Activated CD4-positive, alpha-beta T cell treated with anti-CD3 and anti-CD28 coated beads for 4 hours (primary cell): Measurements from ENCODE around the gene ADGRL2.

ENCODE experiments used
- DNase-seq, 2 donors: peaks; one replicate each; pipeline ENCODE4 v3.0.0-alpha.2; 2020

Gene ADGRL2

DNA sequence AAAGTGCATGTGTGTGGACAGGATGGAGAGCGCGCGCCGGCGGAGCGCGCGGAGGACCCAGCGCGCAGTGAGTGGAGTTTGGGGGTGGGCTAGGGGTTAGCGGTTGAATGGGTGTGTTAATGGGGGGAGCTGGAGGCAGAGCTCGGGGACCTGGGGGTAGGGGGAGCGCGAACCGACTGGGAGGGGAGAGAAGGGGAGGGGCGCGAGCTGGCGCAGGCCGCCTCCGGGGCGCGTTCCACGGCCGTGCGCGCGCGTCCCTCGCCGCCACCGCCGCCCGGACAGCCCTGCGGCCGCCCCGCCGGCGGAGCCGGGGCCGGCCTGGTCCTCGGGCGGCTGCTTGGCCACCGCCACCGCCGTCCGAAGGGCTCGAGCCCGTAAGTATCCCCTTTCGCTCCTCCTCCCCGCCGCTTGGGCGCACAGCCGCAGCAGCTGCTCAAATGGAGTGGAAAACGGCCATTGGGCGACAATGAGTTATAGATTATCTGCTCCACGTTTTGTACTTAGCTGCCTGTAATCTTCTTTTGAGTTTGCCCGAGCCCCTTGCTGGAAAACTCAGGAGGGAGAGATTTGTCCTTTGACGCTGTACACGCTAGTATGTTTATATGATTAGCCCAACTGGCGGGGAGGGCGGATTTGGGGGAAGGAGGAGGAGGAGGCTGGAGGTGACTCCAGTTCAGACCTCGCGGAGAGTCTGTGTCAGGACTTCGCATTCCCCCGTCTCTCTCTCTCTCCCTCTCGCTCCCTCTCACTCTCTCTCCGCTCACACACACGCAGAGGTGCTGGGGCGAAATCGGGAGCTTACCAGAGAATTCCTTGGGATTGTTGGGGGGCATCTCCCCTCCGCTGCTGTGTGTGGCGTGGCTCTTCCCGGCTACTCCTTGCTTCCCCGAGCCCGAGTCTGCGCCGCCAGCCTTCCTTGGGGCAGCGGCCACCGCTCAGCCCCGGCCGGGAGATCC lies at the start of gene ADGRL2:
Gene ADGRL2, plus strand, starts transcription at position 240 of the 956 bp plus-strand sequence. CDS start 36,051 bp downstream, outside the sequence.
- DNase-seq, result no peak

DNA sequence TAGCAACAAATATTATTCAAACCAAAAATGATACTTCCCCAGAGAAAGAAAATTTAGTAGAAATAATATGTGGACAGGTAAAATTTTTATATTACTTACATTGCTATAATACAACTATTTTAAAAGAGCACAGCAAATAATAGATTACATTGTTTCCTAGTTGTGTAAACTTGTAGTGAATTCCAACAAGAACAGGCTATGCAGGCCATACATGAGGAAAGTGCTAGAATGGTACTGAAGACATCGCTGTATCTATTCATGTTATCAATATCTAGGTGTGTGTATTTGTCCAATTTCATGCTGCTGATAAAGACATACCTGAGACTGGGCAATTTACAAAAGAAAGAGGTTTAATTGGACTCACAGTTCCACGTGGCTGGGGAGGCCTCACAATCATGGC lies 47.9 kb upstream of the ADGRL2 start:
- no peak for DNase-seq

DNA sequence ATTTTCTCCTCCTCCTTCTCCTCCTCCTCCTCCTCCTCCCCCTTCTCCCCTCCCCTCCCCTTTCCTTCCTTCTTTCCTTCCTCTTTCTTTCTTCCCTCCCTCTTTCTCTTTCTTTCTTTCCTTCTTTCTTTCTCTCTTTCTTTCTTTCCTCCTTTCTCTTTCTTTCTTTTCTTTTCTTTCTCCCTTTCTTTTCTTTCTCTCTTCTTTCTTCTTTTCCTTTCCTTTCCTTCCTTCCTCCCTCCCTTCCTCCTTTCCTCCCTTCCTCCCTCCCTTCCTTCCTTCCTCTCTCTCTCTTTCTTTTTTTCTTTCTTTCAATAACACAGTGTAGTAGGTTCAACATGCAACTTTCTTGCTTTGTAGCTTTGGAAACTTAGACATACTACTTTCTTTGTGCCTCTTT lies 46.3 kb upstream of the ADGRL2 start:
- no peak for DNase-seq

- no peak for DNase-seq
Observed at GRCh38 chr1:81756872-81757271, 43.9 kb upstream of the ADGRL2 start.

GRCh38 chr1:81757398-81758020 lies 43.2 kb upstream of the ADGRL2 start:
- no peak for DNase-seq

DNA sequence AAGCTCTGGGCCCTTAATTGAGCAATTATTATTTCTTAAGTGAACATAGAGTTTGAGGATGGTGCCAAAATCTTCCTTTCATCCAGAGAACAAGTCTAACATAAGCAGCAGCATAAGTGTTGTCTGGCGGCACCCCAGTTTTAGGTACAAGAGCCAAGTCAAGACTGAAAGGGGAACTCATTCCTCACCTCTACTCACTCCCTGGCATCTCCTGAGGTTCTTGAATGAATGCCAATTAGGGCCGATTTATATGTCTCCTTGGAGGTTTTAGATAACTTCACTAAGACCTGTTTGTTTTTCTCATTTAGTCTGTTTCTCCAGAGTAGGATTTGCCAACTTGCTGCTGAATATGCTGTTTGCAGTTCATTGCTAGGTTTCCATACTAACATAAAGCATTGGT lies 42.6 kb upstream of the ADGRL2 start:
- DNase-seq, result no peak

- DNase-seq, result no peak
Observed at GRCh38 chr1:81760477-81761097, 40.1 kb upstream of the ADGRL2 start.

- DNase-seq, result no peak
Observed at GRCh38 chr1:81775510-81775909, 25.2 kb upstream of the ADGRL2 start.

DNA sequence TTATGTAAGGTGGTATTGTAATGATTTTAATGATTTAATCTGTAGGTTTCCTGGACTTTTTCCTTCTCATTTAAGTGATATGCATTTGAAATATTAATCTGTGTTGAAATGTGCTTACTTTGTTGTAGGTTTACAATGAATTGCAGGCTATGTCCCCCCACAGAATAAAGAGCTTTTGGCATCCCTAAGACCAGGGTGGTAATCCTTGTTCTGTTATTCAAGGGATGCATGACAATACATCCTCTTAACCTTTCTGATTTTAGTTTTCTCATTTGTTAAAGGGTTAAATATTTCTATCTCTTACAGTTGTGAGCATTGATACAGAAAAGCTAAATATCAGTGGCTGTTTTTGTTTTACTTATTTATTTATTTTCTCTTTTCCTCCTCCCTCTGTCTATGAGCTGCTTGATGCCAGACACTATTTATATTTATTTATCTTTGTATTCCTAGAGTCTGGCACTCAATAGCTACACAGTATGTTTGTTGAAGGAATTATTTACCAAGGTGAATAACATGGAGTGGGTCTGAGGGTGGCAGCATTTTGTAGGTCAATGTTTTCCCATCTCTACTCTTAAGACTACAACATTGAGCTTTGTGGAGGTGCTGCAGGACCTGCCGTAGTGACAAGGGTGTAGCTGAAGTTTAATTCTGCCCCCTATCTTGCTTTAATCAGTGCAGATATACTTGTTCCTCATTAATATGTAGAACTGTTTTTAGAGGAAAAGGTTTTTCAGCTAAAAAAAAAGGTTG lies 19.9 kb upstream of the ADGRL2 start:
- no peak for DNase-seq

- no peak for DNase-seq
Observed at GRCh38 chr1:81781749-81782148, 19.0 kb upstream of the ADGRL2 start.

DNA sequence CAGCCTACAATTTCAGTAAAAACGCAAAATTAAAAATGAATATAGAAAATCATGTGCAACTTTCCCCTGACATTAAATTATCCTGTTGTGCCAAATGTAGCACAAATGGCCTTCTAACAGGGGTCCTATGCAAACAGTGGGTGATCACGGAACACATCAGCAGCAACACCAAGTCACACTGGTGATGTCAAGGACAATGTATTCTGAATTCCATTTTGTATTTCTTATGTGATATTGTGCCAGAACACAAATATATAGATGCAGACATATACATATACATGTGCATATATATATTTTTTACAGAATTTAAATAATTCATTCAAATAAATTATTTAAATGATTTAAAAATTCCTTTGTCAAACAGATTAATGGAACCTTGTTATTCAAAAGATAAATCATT lies 8.6 kb upstream of the ADGRL2 start:
- no peak for DNase-seq

DNA sequence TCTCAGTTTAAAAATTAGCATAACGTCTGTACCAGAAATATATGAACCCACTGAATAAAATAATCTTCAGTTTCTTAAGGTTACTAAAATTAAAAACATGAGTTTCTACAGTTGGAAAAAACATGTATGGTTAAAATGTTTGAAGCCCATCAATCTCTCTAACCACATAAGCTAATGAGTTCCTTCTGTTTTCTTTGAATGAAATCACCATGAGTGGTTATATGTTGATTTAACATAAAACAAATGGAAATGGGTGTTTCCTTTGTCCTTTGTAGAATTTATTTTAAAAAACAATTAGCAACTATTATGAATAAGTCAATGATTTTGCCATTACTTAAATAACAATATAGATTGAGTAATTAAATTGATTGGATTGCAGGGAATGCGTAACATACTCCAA lies 3.0 kb upstream of the ADGRL2 start:
- DNase-seq, result no peak

GRCh38 chr1:81799939-81800694 lies 617 bp upstream of the ADGRL2 start:
- no peak for DNase-seq

DNA sequence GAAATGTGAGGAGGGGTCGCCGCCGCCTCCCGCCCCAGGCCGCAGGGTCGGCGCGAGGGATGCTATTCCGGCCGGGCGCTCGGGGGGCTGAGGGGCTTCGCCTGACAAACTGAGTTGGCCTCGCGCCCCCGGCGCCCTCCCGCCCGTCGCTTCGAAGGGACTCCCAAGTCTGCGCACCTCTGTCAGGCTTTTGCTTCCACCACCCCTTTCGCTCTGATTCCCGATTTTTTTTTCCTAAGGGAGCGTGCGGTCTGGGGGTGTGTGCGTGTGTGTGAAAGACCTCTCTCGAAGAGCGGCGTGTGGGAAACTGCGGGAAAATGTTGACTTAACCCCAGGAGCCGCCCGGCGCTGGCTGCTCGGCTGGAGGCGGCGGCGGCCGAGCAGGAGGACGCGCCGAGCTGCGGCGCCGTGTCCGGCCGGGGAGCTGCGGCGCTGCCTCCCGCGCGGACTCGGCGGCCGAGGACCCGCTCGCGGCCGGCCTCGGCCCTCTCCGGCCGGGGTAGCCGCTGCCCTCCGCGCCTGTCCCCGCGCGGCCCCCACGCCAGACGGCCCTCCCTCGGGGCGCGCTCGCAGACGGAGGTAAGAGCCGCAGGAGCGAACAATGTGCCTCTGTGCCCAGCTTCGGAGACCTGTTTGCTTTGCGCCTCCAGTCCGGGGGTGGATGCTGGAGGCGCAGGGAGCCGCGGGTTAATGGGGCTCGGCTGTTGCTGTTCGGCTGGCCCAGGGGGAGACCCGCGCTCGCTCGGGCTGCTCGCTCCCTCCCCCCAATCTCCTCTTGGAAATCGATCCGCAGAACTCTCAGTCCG lies 1.1 kb downstream of the ADGRL2 start:
- no peak for DNase-seq

DNA sequence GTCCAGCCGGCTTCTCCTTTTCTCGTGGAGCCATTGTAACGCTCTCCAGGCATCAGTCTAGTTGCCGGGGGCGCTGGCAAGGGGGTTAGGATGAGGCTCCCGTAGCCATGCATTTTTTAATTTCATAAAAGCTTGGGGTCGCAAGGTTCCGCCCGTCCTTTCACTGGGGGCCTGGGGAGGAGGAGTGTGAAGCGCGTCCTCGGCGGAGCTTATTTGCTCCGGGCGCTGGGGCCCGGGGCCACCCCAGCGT lies 1.6 kb downstream of the ADGRL2 start:
- no peak for DNase-seq

DNA sequence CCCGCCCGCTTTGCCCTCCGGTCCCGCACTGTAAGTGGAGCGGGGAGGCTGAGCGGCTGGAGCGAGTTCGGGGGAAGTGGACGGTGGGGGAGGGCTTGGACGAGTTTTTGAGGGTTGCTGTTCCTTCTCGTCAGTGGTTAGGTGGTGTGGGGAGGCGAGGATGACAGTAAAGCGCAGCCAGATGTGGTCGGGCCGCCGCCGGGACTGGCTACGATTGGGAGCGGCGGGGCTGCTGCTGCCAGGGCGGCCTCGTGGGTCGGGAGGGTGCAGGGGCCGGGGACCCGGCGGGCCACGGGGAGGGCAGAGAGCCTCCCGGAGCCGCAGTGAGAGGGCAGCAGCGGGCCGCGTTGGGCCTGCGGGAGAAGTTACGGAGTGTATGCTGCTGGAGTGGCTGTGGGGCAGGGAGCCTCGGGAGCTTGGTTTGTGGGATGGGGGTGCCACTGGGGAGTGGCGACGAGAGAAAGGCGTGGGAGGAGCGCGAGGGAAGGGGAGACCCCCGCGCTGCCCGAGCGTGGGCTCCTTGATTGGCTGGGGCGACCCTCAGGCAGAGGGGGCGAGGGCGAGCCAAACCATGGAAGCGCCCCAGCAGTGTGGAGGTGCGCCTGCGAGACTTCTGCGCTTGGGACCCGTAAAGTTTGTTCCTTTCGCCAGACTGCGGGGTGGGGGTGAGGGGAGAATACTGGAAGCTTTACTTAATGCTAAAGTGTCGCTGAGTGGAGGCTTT lies 2.1 kb downstream of the ADGRL2 start:
- no peak for DNase-seq

- DNase-seq, result no peak
Observed at GRCh38 chr1:81803431-81804110, 2.8 kb downstream of the ADGRL2 start.

GRCh38 chr1:81804312-81804711 lies 3.6 kb downstream of the ADGRL2 start:
- DNase-seq, result no peak

DNA sequence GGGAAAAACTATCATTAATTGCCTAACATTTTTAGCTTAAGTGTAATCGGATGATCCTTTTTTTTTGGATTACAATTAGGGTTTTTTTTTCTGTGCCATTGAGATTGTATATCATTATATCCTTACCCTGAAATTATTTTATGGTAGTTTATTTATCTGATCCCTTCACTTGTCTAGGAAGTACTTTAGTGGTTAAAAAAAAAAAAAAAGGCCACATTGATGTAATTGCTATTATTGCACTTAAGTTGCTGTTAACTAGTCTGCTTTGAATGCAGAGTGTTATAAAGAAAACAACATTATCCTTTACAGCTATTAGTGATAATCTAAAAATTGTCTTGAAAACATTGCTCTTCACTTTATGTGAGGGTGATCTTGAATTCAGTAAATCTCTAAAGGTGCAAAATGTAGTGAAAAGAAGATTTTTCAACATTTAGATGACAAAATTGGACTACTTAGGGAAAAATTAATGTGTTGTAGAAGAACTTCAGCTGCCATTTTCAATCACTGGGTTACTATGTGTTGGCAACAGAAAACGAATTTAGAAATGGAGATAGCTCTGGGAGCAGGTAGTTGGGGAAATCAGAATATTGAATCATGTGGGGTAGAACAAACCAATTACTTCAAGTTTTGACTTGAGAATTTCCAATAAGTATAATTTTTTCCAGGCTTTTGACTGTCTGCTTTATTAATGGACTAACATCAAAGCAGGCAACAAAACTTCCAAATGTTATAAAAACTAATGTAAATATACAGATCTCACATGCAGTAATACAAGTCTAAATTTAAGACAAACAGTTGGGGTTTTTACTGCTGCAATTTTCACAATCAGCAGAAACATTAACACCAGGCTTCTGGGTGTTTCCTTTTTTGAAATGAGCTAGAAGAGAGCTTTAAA lies 5.0 kb downstream of the ADGRL2 start:
- no peak for DNase-seq

DNA sequence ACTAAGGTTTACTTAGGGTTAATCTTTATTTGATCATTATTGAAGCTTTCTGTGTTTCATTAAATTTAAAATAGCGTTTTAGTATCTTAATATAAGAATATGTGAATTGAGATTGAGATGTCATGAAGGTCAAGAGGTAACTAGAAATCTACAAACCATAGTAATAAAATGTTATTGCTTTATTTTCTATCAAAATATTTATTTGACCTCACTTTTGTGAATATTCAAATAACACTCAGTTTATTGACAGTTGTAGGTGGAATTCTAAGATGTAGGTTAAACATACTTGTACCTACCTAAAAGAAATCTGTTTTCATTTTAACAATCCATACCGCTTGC lies 5.7 kb downstream of the ADGRL2 start:
- no peak for DNase-seq
